ENCODE results near the gene ACOX2.

Gene ACOX2

GRCh38 chr3:58463181-58463941 lies 73.6 kb downstream of the ACOX2 start:
- H3K27ac ChIP-seq (ENCODE audit: low read depth, low read length), result no peak overlapping the region
- peaks cover 15% of the 10 kb centered on the region for H3K4me1 ChIP-seq (ENCODE audit: control insufficient read depth, low read length)
- H3K27me3 ChIP-seq (ENCODE audit: control insufficient read depth, low read length), result no peaks in the 10 kb centered on the region
- H3K9me3 ChIP-seq (ENCODE audit: control insufficient read depth, insufficient read depth, low read length), result no peaks in the 10 kb centered on the region
- TF ChIP-seq CTCF (IDR thresholded peaks at IDR 0.05; ENCODE audit: low read depth, low read length, poor library complexity, severe bottlenecking) (peak; percentile 98), EZH2phosphoT487 (IDR thresholded peaks at IDR 0.05; ENCODE audit: borderline replicate concordance, low read length) (no peak)
- H3K79me2 ChIP-seq (ENCODE audit: control insufficient read depth, low read length), result no peaks in the 10 kb centered on the region
- no peaks in the 10 kb centered on the region for H3K36me3 ChIP-seq (ENCODE audit: control insufficient read depth, low read length)
- H4K20me1 ChIP-seq (ENCODE audit: control insufficient read depth, insufficient read depth, low read depth, low read length), result no peaks in the 10 kb centered on the region
- H3K4me3 ChIP-seq (ENCODE audit: low read length), result peak overlapping the region; percentile 63
- no peaks in the 10 kb centered on the region for H3F3A ChIP-seq (ENCODE audit: control insufficient read depth, insufficient read depth)
- peak overlapping the region; percentile 83 for H3K4me2 ChIP-seq (ENCODE audit: low read length)
- no peaks in the 10 kb centered on the region for H3K9me2 ChIP-seq (replicated peaks; ENCODE audit: control insufficient read depth, low read length)

GRCh38 chr3:58462829-58463180 lies 74.2 kb downstream of the ACOX2 start:
- Histone ChIP-seq H3K27me3 (ENCODE audit: control insufficient read depth, low read length) (no peaks in the 10 kb centered on the region), H3K4me1 (ENCODE audit: control insufficient read depth, low read length) (peaks cover 15% of the 10 kb centered on the region), H3K27ac (ENCODE audit: low read depth, low read length) (no peak overlapping the region), H3K36me3 (ENCODE audit: control insufficient read depth, low read length) (no peaks in the 10 kb centered on the region), H3K9me2 (replicated peaks; ENCODE audit: control insufficient read depth, low read length) (no peaks in the 10 kb centered on the region), H3K4me3 (ENCODE audit: low read length) (no peak overlapping the region), H3K4me2 (ENCODE audit: low read length) (no peak overlapping the region), H3K79me2 (ENCODE audit: control insufficient read depth, low read length) (no peaks in the 10 kb centered on the region), H4K20me1 (ENCODE audit: control insufficient read depth, insufficient read depth, low read depth, low read length) (no peaks in the 10 kb centered on the region), H3F3A (ENCODE audit: control insufficient read depth, insufficient read depth) (no peaks in the 10 kb centered on the region), H3K9me3 (ENCODE audit: control insufficient read depth, insufficient read depth, low read length) (no peaks in the 10 kb centered on the region)
- TF ChIP-seq EZH2phosphoT487 (IDR thresholded peaks at IDR 0.05; ENCODE audit: borderline replicate concordance, low read length) (no peak), CTCF (IDR thresholded peaks at IDR 0.05; ENCODE audit: low read depth, low read length, poor library complexity, severe bottlenecking) (no peak)

DNA sequence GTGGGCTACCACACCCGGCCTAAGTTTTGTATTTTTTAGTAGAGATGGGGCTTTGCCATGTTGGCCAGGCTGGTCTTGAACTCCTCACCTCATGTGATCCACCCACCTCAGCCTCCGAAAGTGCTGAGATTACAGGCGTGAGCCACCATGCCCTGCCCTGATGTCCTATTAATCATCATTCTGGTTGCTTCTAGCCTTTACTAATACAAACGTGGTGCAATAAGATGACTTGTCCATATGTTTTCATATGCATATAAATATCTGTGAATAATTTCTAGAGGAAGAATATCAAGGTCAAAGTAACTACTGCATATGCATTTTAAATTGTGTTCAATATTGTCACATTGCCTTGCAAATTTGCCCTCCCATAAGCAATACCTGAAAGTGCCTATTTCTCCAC lies 77.8 kb downstream of the ACOX2 start:
- no peak for TF ChIP-seq EZH2phosphoT487 (IDR thresholded peaks at IDR 0.05; ENCODE audit: borderline replicate concordance, low read length)
- TF ChIP-seq CTCF (IDR thresholded peaks at IDR 0.05; ENCODE audit: low read depth, low read length, poor library complexity, severe bottlenecking), result no peak
- Histone ChIP-seq H3K9me2 (replicated peaks; ENCODE audit: control insufficient read depth, low read length) (no peaks in the 10 kb centered on the region), H3K4me2 (ENCODE audit: low read length) (no peak overlapping the region), H3K79me2 (ENCODE audit: control insufficient read depth, low read length) (no peaks in the 10 kb centered on the region), H3K36me3 (ENCODE audit: control insufficient read depth, low read length) (no peaks in the 10 kb centered on the region), H3K4me3 (ENCODE audit: low read length) (no peak overlapping the region), H3F3A (ENCODE audit: control insufficient read depth, insufficient read depth) (no peaks in the 10 kb centered on the region), H3K27ac (ENCODE audit: low read depth, low read length) (no peak overlapping the region), H3K4me1 (ENCODE audit: control insufficient read depth, low read length) (peaks cover 10% of the 10 kb centered on the region), H4K20me1 (ENCODE audit: control insufficient read depth, insufficient read depth, low read depth, low read length) (no peaks in the 10 kb centered on the region), H3K27me3 (ENCODE audit: control insufficient read depth, low read length) (no peaks in the 10 kb centered on the region), H3K9me3 (ENCODE audit: control insufficient read depth, insufficient read depth, low read length) (peaks cover 9% of the 10 kb centered on the region)

All from DOHH2 (cell line).